ENCODE data around the gene WDTC1. TPM values are rescaled to one million over a fixed set of nuclear protein-coding genes. Genes with fewer than 3 reads are reported as not detected.

The WDTC1 gene
- total RNA-seq, 1 experiment from 2014 or later = 19.0 TPM

DNA sequence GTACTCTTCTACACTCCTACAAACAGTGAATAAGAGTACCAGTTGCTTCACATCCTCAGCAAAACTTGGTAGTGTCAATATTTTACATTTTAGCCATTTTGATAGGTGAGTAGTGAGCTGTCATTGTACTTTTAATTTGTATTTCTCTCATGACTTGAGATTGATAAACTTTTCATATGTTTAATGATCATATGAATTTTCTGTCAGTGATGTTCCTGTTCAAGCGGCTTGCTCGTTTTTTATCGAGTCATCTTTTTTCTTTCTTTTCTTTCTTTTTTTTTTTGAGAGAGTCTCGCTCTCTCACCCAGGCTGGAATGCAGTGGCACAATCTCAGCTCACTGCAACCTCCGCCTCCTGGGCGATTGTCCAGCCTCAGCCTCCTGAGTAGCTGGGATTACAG is 17.0 kb upstream of the WDTC1 start:
- Histone ChIP-seq H3T11ph (ENCODE audit: low read length) (no peak overlapping the region), H2AK5ac (ENCODE audit: insufficient read length, low read length) (no peak overlapping the region), H2BK20ac (ENCODE audit: low read depth, low read length, poor library complexity, severe bottlenecking) (no peak overlapping the region), H3K79me2 (ENCODE audit: insufficient read depth, low read length) (no peaks in the 10 kb centered on the region), H3K27me3 (ENCODE audit: insufficient read depth, low read length) (no peaks in the 10 kb centered on the region), H3K14ac (ENCODE audit: insufficient read depth, low read length) (no peak overlapping the region), H4K8ac (replicated peaks; ENCODE audit: insufficient read length, low read depth, low read length) (no peak overlapping the region), H3K4ac (ENCODE audit: low read depth, low read length) (no peak overlapping the region), H3K56ac (ENCODE audit: insufficient read length, low read depth, low read length) (no peak overlapping the region), H3K18ac (ENCODE audit: insufficient read length, low read depth, low read length) (no peak overlapping the region), H3K23ac (ENCODE audit: insufficient read length, low read depth, low read length) (no peak overlapping the region), H2AFZ (ENCODE audit: low read length) (no peak overlapping the region), H3K4me2 (ENCODE audit: insufficient read depth, insufficient read length, low read length) (no peak overlapping the region), H2BK120ac (ENCODE audit: low read depth, low read length, poor library complexity, severe bottlenecking) (no peak overlapping the region), H2BK12ac (ENCODE audit: insufficient read length, low read depth, low read length) (no peak overlapping the region), H4K91ac (ENCODE audit: insufficient read length, low read depth, low read length) (no peak overlapping the region), H2BK15ac (ENCODE audit: low read depth, low read length) (no peak overlapping the region), H3K9me3 (ENCODE audit: control insufficient read depth, low read depth, low read length) (no peaks in the 10 kb centered on the region), H4K5ac (ENCODE audit: insufficient read length, low read depth, low read length) (no peak overlapping the region), H3K27ac (ENCODE audit: insufficient read length, low read depth, low read length) (no peak overlapping the region), H3K23me2 (ENCODE audit: insufficient read length, low read depth, low read length, poor library complexity, severe bottlenecking) (no peaks in the 10 kb centered on the region), H3K9ac (ENCODE audit: extremely low read depth, insufficient read length, low read length) (no peak overlapping the region), H3K79me1 (ENCODE audit: insufficient read depth, low read depth, low read length, poor library complexity, severe bottlenecking) (no peaks in the 10 kb centered on the region), H4K20me1 (ENCODE audit: control insufficient read depth, insufficient read depth, insufficient read length) (no peaks in the 10 kb centered on the region), H3K4me1 (ENCODE audit: insufficient read depth, low read length) (no peaks in the 10 kb centered on the region), H2BK5ac (ENCODE audit: insufficient read length, low read length) (no peak overlapping the region)
- no peak for DNase-seq
- Mint-ChIP-seq H3K9me3 (no peaks in the 10 kb centered on the region), H3K36me3 (ENCODE audit: insufficient read depth in 1 of 3, low read depth in 3 of 3) (no peaks in the 10 kb centered on the region), H3K27me3 (ENCODE audit: low read depth) (no peaks in the 10 kb centered on the region; the same call in 1 of the 2 replicates), H3K4me1 (peaks cover 5 to 6% of the 10 kb centered on the region in 2 experiments; a peak in 3 of 4 replicates), H3K4me3 (no peak overlapping the region), H3K27ac (no peak overlapping the region)
- TF ChIP-seq, protein P1, sequence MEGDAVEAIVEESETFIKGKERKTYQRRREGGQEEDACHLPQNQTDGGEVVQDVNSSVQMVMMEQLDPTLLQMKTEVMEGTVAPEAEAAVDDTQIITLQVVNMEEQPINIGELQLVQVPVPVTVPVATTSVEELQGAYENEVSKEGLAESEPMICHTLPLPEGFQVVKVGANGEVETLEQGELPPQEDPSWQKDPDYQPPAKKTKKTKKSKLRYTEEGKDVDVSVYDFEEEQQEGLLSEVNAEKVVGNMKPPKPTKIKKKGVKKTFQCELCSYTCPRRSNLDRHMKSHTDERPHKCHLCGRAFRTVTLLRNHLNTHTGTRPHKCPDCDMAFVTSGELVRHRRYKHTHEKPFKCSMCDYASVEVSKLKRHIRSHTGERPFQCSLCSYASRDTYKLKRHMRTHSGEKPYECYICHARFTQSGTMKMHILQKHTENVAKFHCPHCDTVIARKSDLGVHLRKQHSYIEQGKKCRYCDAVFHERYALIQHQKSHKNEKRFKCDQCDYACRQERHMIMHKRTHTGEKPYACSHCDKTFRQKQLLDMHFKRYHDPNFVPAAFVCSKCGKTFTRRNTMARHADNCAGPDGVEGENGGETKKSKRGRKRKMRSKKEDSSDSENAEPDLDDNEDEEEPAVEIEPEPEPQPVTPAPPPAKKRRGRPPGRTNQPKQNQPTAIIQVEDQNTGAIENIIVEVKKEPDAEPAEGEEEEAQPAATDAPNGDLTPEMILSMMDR (conservative IDR thresholded peaks at IDR 0.05) = no peak
- WGBS (ENCODE audit: extremely low coverage, insufficient read length, low lambda C conversion rate) = no CpG with 5 or more reads among the region's 6 CpGs
